GM12878 (cell line): Measurements from ENCODE around the gene FAM200A. TPM values are rescaled to one million over a fixed set of nuclear protein-coding genes. Genes with fewer than 3 reads are reported as not detected.

Source experiments
- ATAC-seq: fragments of 200-7000 bp; cut with Tn5 transposase; 3 replicates; pipeline ENCODE4 v1.9.1; 2020; ENCODE audit warnings: mild to moderate bottlenecking, moderate library complexity
- BruUV-seq: library from RNA; stranded (reverse); fragments of 400-500 nt; replicated peaks from 2 replicates; lab custom pipeline; 2021; lab: Mats Ljungman, UMichigan
- CTCF ChIA-PET: fragments of 300-600 bp; sonication (Branson Sonifier 250); formaldehyde crosslinking; extraction: SDS; loops from one replicate; lab custom pipeline; 2021; ENCODE audit warnings: inconsistent platforms; lab: Yijun Ruan, JAX
- POLR2A ChIA-PET: fragments of 350-600 bp; formaldehyde crosslinking; extraction: SDS; loops from one replicate; lab custom pipeline; 2021; ENCODE audit warnings: inconsistent platforms; lab: Charles Lee
- RAD21 ChIA-PET: fragments of 300-600 bp; sonication (Branson Sonifier 250); formaldehyde crosslinking; loops from one replicate; lab custom pipeline; 2023; ENCODE audit warnings: antibody characterized with exemption; ENCODE audit not compliant: unreplicated experiment; lab: Charles Lee
- SMC1A ChIA-PET: fragments of 300-600 bp; sonication (Branson Sonifier 250); formaldehyde crosslinking; loops from one replicate; lab custom pipeline; 2023; ENCODE audit not compliant: unreplicated experiment, uncharacterized antibody; lab: Charles Lee
- DNase-seq: peaks from one replicate; pipeline ENCODE4 v3.0.0-alpha.2; 2011; ENCODE audit warnings: low read depth, low spot score
- FAIRE-seq: peaks from 3 replicates; lab custom pipeline; 2011; peaks lifted over from hg19 to GRCh38; lab: Jason Lieb, UNC
- H2AFZ ChIP-seq: 2 replicates; pipeline ENCODE4 v1.6.0; 2011; ENCODE audit warnings: low read depth, low read length, control low read depth; ENCODE audit not compliant: control insufficient read depth
- H3K27ac ChIP-seq: 2 replicates; pipeline ENCODE4 v1.5.1; 2011; ENCODE audit warnings: control low read depth; ENCODE audit not compliant: control insufficient read depth, insufficient read depth
- H3K27me3 ChIP-seq, 2 experiments: replicated peaks in 1 of 2; 2 replicates each; pipeline versions ENCODE4 v1.6.0 to v1.6.1; 2011; ENCODE audit warnings: low read length in 1 of 2; ENCODE audit not compliant: control insufficient read depth in 2 of 2, insufficient read depth in 2 of 2
- H3K36me3 ChIP-seq, 2 experiments: 2 replicates each; pipeline ENCODE4 v1.5.1; 2011; ENCODE audit warnings: low read length in 1 of 2; ENCODE audit not compliant: control insufficient read depth in 2 of 2, insufficient read depth in 2 of 2
- H3K4me1 ChIP-seq: 2 replicates; pipeline ENCODE4 v1.6.1; 2011; ENCODE audit warnings: mild to moderate bottlenecking, low read length, moderate library complexity, mixed read lengths; ENCODE audit not compliant: control insufficient read depth, insufficient read depth
- H3K4me2 ChIP-seq: 2 replicates; pipeline ENCODE4 v1.6.0; 2011; ENCODE audit warnings: control low read depth; ENCODE audit not compliant: control insufficient read depth, insufficient read depth
- H3K4me3 ChIP-seq: fragments of 200-600 bp; sonication (generic); 2 replicates; pipeline ENCODE4 v1.5.1; 2016
- H3K79me2 ChIP-seq: 2 replicates; pipeline ENCODE4 v1.6.0; 2011; ENCODE audit warnings: low read length; ENCODE audit not compliant: control insufficient read depth, insufficient read depth
- H3K9ac ChIP-seq: 2 replicates; pipeline ENCODE4 v1.8.0; 2011; ENCODE audit warnings: low read length, control low read depth, mixed read lengths; ENCODE audit not compliant: control insufficient read depth, insufficient read depth
- H3K9me3 ChIP-seq: replicated peaks from 3 replicates; pipeline ENCODE4 v1.5.1; 2011; ENCODE audit warnings: mild to moderate bottlenecking, low read length; ENCODE audit not compliant: control insufficient read depth, insufficient read depth
- H4K20me1 ChIP-seq: 2 replicates; pipeline ENCODE4 v1.6.0; 2011; ENCODE audit not compliant: control insufficient read depth, insufficient read depth
- E2F8 ChIP-seq: fragments of 450-650 bp; IDR thresholded peaks from 2 replicates; pipeline ENCODE4 v1.6.1; 2018; ENCODE audit warnings: mild to moderate bottlenecking, low read depth, moderate library complexity; ENCODE audit not compliant: partially characterized antibody
- ELK1 ChIP-seq: IDR thresholded peaks from 2 replicates; pipeline ENCODE4 v1.6.1; 2012; ENCODE audit warnings: low read depth, low read length, improper control_type of control experiment
- ESRRA ChIP-seq: IDR thresholded peaks from 2 replicates; pipeline ENCODE4 v1.6.1; 2012; ENCODE audit warnings: mild to moderate bottlenecking, low read length, improper control_type of control experiment
- POLR2AphosphoS5 ChIP-seq: IDR thresholded peaks from 2 replicates; pipeline ENCODE4 v1.6.1; 2011; ENCODE audit warnings: mild to moderate bottlenecking, low read length, inconsistent platforms
- RB1 ChIP-seq: fragments of 450-650 bp; formaldehyde crosslinking; IDR thresholded peaks from 2 replicates; pipeline ENCODE4 v1.6.1; 2017; ENCODE audit warnings: mild to moderate bottlenecking, borderline replicate concordance
- STAT1 ChIP-seq: fragments of 450-650 bp; conservative IDR thresholded peaks from 2 replicates; pipeline ENCODE4 v1.6.1; 2014; ENCODE audit warnings: antibody characterized with exemption, mild to moderate bottlenecking
- STAT3 ChIP-seq: IDR thresholded peaks from 2 replicates; pipeline ENCODE4 v1.6.1; 2011; ENCODE audit warnings: low read depth, low read length, improper control_type of control experiment
- ZBTB40 ChIP-seq: fragments of 450-650 bp; IDR thresholded peaks from 2 replicates; pipeline ENCODE4 v1.6.1; 2016; ENCODE audit warnings: mild to moderate bottlenecking, moderate library complexity, borderline replicate concordance
- ZZZ3 ChIP-seq: IDR thresholded peaks from 2 replicates; pipeline ENCODE4 v1.6.1; 2011; ENCODE audit warnings: low read depth; ENCODE audit not compliant: control insufficient read depth, insufficient read length
- WGBS: methylation state at CpG from one replicate; pipeline ENCODE4 v1.1.6; 2016; ENCODE audit warnings: low lambda C conversion rate; ENCODE audit not compliant: insufficient replicate concordance, insufficient coverage; ENCODE audit errors: missing lambda C conversion rate; 5-methylcytosine and 5-hydroxymethylcytosine counted together
- in situ Hi-C: fragments of 300-500 bp; cut with MboI; formaldehyde crosslinking; loops from 9 replicates; pipeline ENCODE4 v1.14.3; 2018; ENCODE audit warnings: mixed read lengths
- intact Hi-C: fragments of 100-400 bp; cut with micrococcal nuclease; formaldehyde crosslinking; loops from one replicate; pipeline ENCODE4 v1.14.2; 2022; ENCODE audit not compliant: unreplicated experiment
- polyA plus RNA-seq, 11 experiments: library from polyadenylated mRNA; depleted of rRNA in 4 of 11; unstranded in 6 of 11; stranded (reverse) in 5 of 11; fragments of >200 nt; fragmentation: Nextera tagmentation in 4 of 11; fragmentation: Illumina TruSeq in 1 of 11; extraction: Ambion mirVana in 4 of 11; extraction: Trizol in 1 of 11; gene quantifications; 1 replicate in 1 of 11; 2 replicates in 10 of 11; pipeline versions ENCODE4 v1.2.1 to v1.2.3, GENCODE V29; 2011 to 2016; ENCODE audit warnings: inconsistent platforms in 2 of 11, missing spikeins in 2 of 11, low read depth in 1 of 11
- total RNA-seq, 4 experiments: library from RNA; depleted of rRNA in 3 of 4; stranded (reverse); fragments of >200 nt in 3 of 4; fragmentation: Illumina TruSeq in 1 of 4; extraction: Trizol in 1 of 4; gene quantifications; 2 replicates each; pipeline versions ENCODE4 v1.2.1 to v1.2.3, GENCODE V29; 2013 to 2021
- TF ChIP-seq, protein P1 (sequence below): fragments of 450-650 bp; formaldehyde crosslinking; IDR thresholded peaks from 2 replicates; pipeline ENCODE4 v1.4.0; 2020; ENCODE audit warnings: mild to moderate bottlenecking, moderate library complexity

The FAM200A gene
- total and polyA plus RNA-seq, 10 of the 15 experiments (the other 5 are each of a cell fraction or from before 2014, with no cell fraction given): 2.7 to 9.0 (median 6.5) TPM

- H3K27me3 ChIP-seq: no peaks in the 10 kb centered on the region; a peak in 1 of 4 replicates
- peak overlapping the region; percentile 37 for H3K4me3 ChIP-seq
- ATAC-seq (peak; percentile 79), FAIRE-seq (no peak), DNase-seq (no peak)
- no peak overlapping the region for H3K27ac ChIP-seq
- WGBS: 5% methylated on average over 48 of the region's 54 CpGs
- in situ Hi-C loops: no loop called here
- BruUV-seq: no TSS peak
- ChIA-PET RAD21 (no interaction called here), CTCF (interaction anchor here (1.0 kb wide), 1 partner anchor 20 kb away, joined by 3 read pairs; no protein-coding TSS in a partner anchor), POLR2A (no interaction called here), SMC1A (interaction anchor here (0.6 kb wide), 1 partner anchor 173 kb away, joined by 3 read pairs; no protein-coding TSS in a partner anchor)
- H2AFZ ChIP-seq: peak overlapping the region; percentile 66
- no peaks in the 10 kb centered on the region for H4K20me1 ChIP-seq
- H3K9me3 ChIP-seq: no peaks in the 10 kb centered on the region
- intact Hi-C loops: loop anchor here (2.0 kb wide), 1 partner anchor 21 kb away; no protein-coding TSS in a partner anchor
- no peaks in the 10 kb centered on the region for H3K36me3 ChIP-seq
- peak overlapping the region; percentile 78 for H3K4me2 ChIP-seq
- H3K79me2 ChIP-seq: no peaks in the 10 kb centered on the region
- H3K4me1 ChIP-seq: no peaks in the 10 kb centered on the region
- H3K9ac ChIP-seq: no peak overlapping the region
- TF ChIP-seq ZBTB40 (0 out of 2 replicates have a peak, but pooled peaks have one; percentile 14), STAT1 (no peak), POLR2AphosphoS5 (no peak), RB1 (no peak), ZZZ3 (no peak), STAT3 (no peak), ELK1 (no peak), ESRRA (no peak), E2F8 (no peak)
- TF ChIP-seq, protein P1, sequence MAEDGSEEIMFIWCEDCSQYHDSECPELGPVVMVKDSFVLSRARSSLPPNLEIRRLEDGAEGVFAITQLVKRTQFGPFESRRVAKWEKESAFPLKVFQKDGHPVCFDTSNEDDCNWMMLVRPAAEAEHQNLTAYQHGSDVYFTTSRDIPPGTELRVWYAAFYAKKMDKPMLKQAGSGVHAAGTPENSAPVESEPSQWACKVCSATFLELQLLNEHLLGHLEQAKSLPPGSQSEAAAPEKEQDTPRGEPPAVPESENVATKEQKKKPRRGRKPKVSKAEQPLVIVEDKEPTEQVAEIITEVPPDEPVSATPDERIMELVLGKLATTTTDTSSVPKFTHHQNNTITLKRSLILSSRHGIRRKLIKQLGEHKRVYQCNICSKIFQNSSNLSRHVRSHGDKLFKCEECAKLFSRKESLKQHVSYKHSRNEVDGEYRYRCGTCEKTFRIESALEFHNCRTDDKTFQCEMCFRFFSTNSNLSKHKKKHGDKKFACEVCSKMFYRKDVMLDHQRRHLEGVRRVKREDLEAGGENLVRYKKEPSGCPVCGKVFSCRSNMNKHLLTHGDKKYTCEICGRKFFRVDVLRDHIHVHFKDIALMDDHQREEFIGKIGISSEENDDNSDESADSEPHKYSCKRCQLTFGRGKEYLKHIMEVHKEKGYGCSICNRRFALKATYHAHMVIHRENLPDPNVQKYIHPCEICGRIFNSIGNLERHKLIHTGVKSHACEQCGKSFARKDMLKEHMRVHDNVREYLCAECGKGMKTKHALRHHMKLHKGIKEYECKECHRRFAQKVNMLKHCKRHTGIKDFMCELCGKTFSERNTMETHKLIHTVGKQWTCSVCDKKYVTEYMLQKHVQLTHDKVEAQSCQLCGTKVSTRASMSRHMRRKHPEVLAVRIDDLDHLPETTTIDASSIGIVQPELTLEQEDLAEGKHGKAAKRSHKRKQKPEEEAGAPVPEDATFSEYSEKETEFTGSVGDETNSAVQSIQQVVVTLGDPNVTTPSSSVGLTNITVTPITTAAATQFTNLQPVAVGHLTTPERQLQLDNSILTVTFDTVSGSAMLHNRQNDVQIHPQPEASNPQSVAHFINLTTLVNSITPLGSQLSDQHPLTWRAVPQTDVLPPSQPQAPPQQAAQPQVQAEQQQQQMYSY (CRISPR knock-in tag): no peak
Measured at GRCh38 chr7:99579956-99580777, 28.3 kb upstream of the FAM200A start.
